Panc1 (cell line): ENCODE data around the gene DTX3. TPM values are rescaled to one million over a fixed set of nuclear protein-coding genes. Genes with fewer than 3 reads are reported as not detected.

Source experiments
- ATAC-seq: fragments of 200-7000 bp; cut with Tn5 transposase; 2 replicates; pipeline ENCODE4 v1.9.1; 2020; ENCODE audit warnings: mild to moderate bottlenecking, moderate library complexity
- BruUV-seq: library from RNA; stranded (reverse); fragments of 400-500 nt; replicated peaks from 2 replicates; lab custom pipeline; 2021; lab: Mats Ljungman, UMichigan
- CTCF ChIA-PET: fragments of 300-600 bp; sonication (Branson Sonifier 250); formaldehyde crosslinking; loops from one replicate; lab custom pipeline; 2022; ENCODE audit warnings: antibody characterized with exemption; lab: Charles Lee
- POLR2A ChIA-PET: fragments of 300-600 bp; sonication (Branson Sonifier 250); formaldehyde crosslinking; loops from one replicate; lab custom pipeline; 2022; ENCODE audit warnings: antibody characterized with exemption; lab: Charles Lee
- DNase-seq: peaks from one replicate; pipeline ENCODE4 v3.0.0-alpha.2; 2010; ENCODE audit warnings: low read depth, low spot score
- H3K27ac ChIP-seq: 2 replicates; pipeline ENCODE4 v1.5.1; 2011; ENCODE audit warnings: mild to moderate bottlenecking, low read length, inconsistent platforms
- H3K27me3 ChIP-seq: fragments of 200-500 bp; sonication (Bioruptor generic); 2 replicates; pipeline ENCODE4 v1.6.0; 2014; ENCODE audit warnings: low read length, inconsistent platforms; ENCODE audit not compliant: control insufficient read depth, insufficient read depth
- H3K36me3 ChIP-seq: fragments of 200-500 bp; sonication (Bioruptor generic); 2 replicates; pipeline ENCODE4 v1.5.1; 2014; ENCODE audit warnings: inconsistent platforms, mild to moderate bottlenecking, low read length, moderate library complexity; ENCODE audit not compliant: control insufficient read depth, insufficient read depth
- H3K4me1 ChIP-seq: 2 replicates; pipeline ENCODE4 v1.5.1; 2011; ENCODE audit warnings: inconsistent platforms, mild to moderate bottlenecking, low read length, moderate library complexity; ENCODE audit not compliant: control insufficient read depth, insufficient read depth
- H3K4me3 ChIP-seq, 2 experiments: 2 replicates each; pipeline ENCODE4 v1.5.1; 2011 to 2012; ENCODE audit warnings: low read depth in 2 of 2, low read length in 2 of 2, mild to moderate bottlenecking in 2 of 2, inconsistent platforms in 1 of 2, moderate library complexity in 1 of 2
- H3K9me3 ChIP-seq: fragments of 200-500 bp; sonication (Bioruptor generic); 2 replicates; pipeline ENCODE4 v1.5.1; 2014; ENCODE audit warnings: low read depth, mild to moderate bottlenecking, inconsistent platforms, low read length, moderate library complexity; ENCODE audit not compliant: control insufficient read depth, insufficient read depth
- POLR2AphosphoS5 ChIP-seq: IDR thresholded peaks from 2 replicates; pipeline ENCODE4 v1.6.1; 2012; ENCODE audit warnings: mild to moderate bottlenecking, low read depth, low read length, moderate library complexity
- SIN3A ChIP-seq: IDR thresholded peaks from 2 replicates; pipeline ENCODE4 v1.6.1; 2012; ENCODE audit warnings: low read depth, mild to moderate bottlenecking, low read length, moderate library complexity, borderline replicate concordance; ENCODE audit not compliant: insufficient read depth
- TCF7L2 ChIP-seq: IDR thresholded peaks from 2 replicates; pipeline ENCODE4 v1.6.1; 2011; ENCODE audit warnings: mild to moderate bottlenecking, low read depth, low read length, inconsistent platforms
- in situ Hi-C: cut with HindIII; loops from 2 replicates; pipeline ENCODE4 v1.10.0; 2016; ENCODE audit warnings: low sequenced_read_pairs, low pct_unique_long_range_greater_than_20kb
- intact Hi-C: fragments of 100-400 bp; cut with micrococcal nuclease; formaldehyde crosslinking; loops from one replicate; pipeline ENCODE4 v1.10.0; 2022; ENCODE audit not compliant: unreplicated experiment
- total RNA-seq: library from RNA; stranded (reverse); gene quantifications from one replicate; pipeline ENCODE4 v1.2.1, GENCODE V29; 2021; ENCODE audit not compliant: unreplicated experiment
- TF ChIP-seq, protein P1 (sequence below): fragments of 450-650 bp; IDR thresholded peaks from 2 replicates; pipeline ENCODE4 v1.5.1; 2017; ENCODE audit warnings: mild to moderate bottlenecking
- TF ChIP-seq, protein P2 (sequence below), 2 experiments: IDR thresholded peaks; 2 replicates each; pipeline ENCODE4 v1.6.1; 2011 to 2012; ENCODE audit warnings: low read depth in 2 of 2, control low read depth in 1 of 2, low read length in 1 of 2, mild to moderate bottlenecking in 1 of 2, moderate library complexity in 1 of 2; ENCODE audit not compliant: insufficient read depth in 1 of 2

Gene DTX3
- total RNA-seq, 1 experiment from 2014 or later = 37.8 TPM

DNA sequence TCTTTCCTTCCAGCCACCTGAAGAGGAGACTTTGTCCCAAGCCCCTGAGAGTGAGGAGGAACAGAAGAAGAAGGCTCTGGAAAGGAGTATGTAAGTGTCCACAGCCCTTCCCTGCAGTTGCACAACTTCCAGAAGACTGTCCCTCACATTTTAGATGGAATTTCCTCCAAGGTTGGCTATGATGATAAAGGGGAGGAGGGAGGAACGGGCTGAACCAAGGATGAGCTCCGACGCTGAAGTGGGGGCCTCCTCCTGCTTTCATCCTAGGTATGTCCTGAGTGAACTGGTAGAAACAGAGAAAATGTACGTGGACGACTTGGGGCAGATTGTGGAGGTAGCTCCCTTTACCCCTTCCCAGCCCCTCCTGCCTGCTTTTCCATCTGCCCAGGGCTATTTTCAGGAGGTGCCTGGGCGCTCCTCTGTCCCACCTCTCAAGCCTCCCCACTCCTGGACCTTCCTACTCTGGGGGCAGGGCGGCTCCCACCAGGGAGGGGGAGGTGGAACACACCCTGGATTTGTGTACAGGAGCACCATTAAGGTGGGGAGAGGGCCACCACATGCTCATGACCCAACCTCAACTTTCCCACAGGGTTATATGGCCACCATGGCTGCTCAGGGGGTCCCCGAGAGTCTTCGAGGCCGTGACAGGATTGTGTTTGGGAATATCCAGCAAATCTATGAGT lies 8.9 kb downstream of the DTX3 start:
- Histone ChIP-seq H3K36me3 (no peaks in the 10 kb centered on the region), H3K27me3 (no peaks in the 10 kb centered on the region), H3K4me3 (no peak overlapping the region), H3K27ac (no peak overlapping the region), H3K9me3 (no peaks in the 10 kb centered on the region), H3K4me1 (peaks cover 8% of the 10 kb centered on the region; the same call in 1 of the 2 replicates)
- ChIA-PET CTCF (no interaction called here), POLR2A (no interaction called here)
- intact Hi-C loops = no loop called here
- no TSS peak for BruUV-seq
- ATAC-seq (no peak), DNase-seq (no peak)
- in situ Hi-C loops = no loop called here
- TF ChIP-seq, protein P1, sequence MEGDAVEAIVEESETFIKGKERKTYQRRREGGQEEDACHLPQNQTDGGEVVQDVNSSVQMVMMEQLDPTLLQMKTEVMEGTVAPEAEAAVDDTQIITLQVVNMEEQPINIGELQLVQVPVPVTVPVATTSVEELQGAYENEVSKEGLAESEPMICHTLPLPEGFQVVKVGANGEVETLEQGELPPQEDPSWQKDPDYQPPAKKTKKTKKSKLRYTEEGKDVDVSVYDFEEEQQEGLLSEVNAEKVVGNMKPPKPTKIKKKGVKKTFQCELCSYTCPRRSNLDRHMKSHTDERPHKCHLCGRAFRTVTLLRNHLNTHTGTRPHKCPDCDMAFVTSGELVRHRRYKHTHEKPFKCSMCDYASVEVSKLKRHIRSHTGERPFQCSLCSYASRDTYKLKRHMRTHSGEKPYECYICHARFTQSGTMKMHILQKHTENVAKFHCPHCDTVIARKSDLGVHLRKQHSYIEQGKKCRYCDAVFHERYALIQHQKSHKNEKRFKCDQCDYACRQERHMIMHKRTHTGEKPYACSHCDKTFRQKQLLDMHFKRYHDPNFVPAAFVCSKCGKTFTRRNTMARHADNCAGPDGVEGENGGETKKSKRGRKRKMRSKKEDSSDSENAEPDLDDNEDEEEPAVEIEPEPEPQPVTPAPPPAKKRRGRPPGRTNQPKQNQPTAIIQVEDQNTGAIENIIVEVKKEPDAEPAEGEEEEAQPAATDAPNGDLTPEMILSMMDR = no peak
- TF ChIP-seq POLR2AphosphoS5 = no peak
- no peak for TF ChIP-seq SIN3A
- TF ChIP-seq, protein P2, sequence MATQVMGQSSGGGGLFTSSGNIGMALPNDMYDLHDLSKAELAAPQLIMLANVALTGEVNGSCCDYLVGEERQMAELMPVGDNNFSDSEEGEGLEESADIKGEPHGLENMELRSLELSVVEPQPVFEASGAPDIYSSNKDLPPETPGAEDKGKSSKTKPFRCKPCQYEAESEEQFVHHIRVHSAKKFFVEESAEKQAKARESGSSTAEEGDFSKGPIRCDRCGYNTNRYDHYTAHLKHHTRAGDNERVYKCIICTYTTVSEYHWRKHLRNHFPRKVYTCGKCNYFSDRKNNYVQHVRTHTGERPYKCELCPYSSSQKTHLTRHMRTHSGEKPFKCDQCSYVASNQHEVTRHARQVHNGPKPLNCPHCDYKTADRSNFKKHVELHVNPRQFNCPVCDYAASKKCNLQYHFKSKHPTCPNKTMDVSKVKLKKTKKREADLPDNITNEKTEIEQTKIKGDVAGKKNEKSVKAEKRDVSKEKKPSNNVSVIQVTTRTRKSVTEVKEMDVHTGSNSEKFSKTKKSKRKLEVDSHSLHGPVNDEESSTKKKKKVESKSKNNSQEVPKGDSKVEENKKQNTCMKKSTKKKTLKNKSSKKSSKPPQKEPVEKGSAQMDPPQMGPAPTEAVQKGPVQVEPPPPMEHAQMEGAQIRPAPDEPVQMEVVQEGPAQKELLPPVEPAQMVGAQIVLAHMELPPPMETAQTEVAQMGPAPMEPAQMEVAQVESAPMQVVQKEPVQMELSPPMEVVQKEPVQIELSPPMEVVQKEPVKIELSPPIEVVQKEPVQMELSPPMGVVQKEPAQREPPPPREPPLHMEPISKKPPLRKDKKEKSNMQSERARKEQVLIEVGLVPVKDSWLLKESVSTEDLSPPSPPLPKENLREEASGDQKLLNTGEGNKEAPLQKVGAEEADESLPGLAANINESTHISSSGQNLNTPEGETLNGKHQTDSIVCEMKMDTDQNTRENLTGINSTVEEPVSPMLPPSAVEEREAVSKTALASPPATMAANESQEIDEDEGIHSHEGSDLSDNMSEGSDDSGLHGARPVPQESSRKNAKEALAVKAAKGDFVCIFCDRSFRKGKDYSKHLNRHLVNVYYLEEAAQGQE (IDR thresholded peaks at IDR 0.05; ENCODE audit: insufficient read depth in 1 of 2, low read depth in 2 of 2, low read length in 1 of 2) = no peak
- TF ChIP-seq TCF7L2 = no peak

DNA sequence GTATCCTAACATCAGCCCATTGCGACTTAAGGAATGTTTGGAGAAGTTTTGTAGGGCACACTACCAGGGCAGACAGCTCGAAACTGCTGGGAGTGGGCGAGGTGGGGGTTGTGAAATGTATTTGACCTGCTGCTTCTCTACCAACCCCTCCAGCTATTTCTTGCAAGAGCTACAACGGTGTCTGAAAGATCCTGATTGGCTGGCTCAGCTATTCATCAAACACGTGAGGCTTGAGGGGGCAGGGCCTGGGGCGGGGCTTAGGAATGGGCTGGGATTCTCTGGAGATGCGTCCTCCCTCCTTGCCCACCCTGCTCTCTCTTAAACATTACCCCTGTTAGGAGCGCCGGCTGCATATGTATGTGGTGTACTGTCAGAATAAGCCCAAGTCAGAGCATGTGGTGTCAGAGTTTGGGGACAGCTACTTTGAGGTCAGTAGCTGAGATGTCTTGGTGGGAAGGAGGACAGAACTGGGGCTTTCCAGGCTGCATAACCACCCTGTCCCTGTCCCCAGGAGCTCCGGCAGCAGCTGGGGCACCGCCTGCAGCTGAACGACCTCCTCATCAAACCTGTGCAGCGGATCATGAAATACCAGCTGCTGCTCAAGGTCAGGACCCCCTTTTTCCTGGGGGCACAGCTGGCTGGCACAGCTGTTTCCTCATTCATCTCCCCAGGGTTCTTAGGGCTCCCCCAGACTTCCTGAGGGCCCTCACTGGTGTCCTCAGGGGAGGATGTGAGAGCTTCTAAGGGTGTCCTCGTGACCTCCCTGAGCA lies 9.7 kb downstream of the DTX3 start:
- Histone ChIP-seq H3K36me3 (no peaks in the 10 kb centered on the region), H3K9me3 (no peaks in the 10 kb centered on the region), H3K27ac (no peak overlapping the region), H3K27me3 (no peaks in the 10 kb centered on the region), H3K4me3 (no peak overlapping the region), H3K4me1 (peaks cover 8% of the 10 kb centered on the region; the same call in 1 of the 2 replicates)
- ChIA-PET CTCF (no interaction called here), POLR2A (interaction anchor here (0.6 kb wide), 1 partner anchor 184 kb away, joined by 4 read pairs; no protein-coding TSS in a partner anchor)
- DNase-seq (no peak), ATAC-seq (no peak)
- no TSS peak for BruUV-seq
- TF ChIP-seq SIN3A = no peak
- no peak for TF ChIP-seq POLR2AphosphoS5
- TF ChIP-seq, protein P1 = no peak
- no peak for TF ChIP-seq TCF7L2
- TF ChIP-seq, protein P2 (IDR thresholded peaks at IDR 0.05; ENCODE audit: insufficient read depth in 1 of 2, low read depth in 2 of 2, low read length in 1 of 2) = no peak
- in situ Hi-C loops (no loop called here), intact Hi-C loops (no loop called here)
